ENCODE measurements around the gene SORL1. TPM values are rescaled to one million over a fixed set of nuclear protein-coding genes. Genes with fewer than 3 reads are reported as not detected.

Gene SORL1
- total RNA-seq, 1 donor, result 216 TPM

- H3K27me3 ChIP-seq (ENCODE audit: insufficient read depth, low read length), result no peaks in the 10 kb centered on the region
- H3K4me1 ChIP-seq (ENCODE audit: insufficient read depth, low read length), result peaks cover 8% of the 10 kb centered on the region
- no peak overlapping the region for H3K4me3 ChIP-seq (ENCODE audit: low read length)
- no peaks in the 10 kb centered on the region for H3K9me3 ChIP-seq (ENCODE audit: low read depth, low read length)
Measured at GRCh38 chr11:121649798-121650197, 197.7 kb downstream of the SORL1 start.

GRCh38 chr11:121650351-121651256, 198.5 kb downstream of the SORL1 start:
- Histone ChIP-seq H3K4me3 (ENCODE audit: low read length) (no peak overlapping the region), H3K9me3 (ENCODE audit: low read depth, low read length) (no peaks in the 10 kb centered on the region), H3K4me1 (ENCODE audit: insufficient read depth, low read length) (peaks cover 16% of the 10 kb centered on the region), H3K27me3 (ENCODE audit: insufficient read depth, low read length) (no peaks in the 10 kb centered on the region)

- Histone ChIP-seq H3K27me3 (ENCODE audit: insufficient read depth, low read length) (no peaks in the 10 kb centered on the region), H3K4me3 (ENCODE audit: low read length) (no peak overlapping the region), H3K9me3 (ENCODE audit: low read depth, low read length) (no peaks in the 10 kb centered on the region), H3K4me1 (ENCODE audit: insufficient read depth, low read length) (peaks cover 23% of the 10 kb centered on the region)
Measured at GRCh38 chr11:121651257-121651605, 199.1 kb downstream of the SORL1 start.

- Histone ChIP-seq H3K27me3 (ENCODE audit: insufficient read depth, low read length) (no peaks in the 10 kb centered on the region), H3K4me3 (ENCODE audit: low read length) (no peak overlapping the region), H3K4me1 (ENCODE audit: insufficient read depth, low read length) (peaks cover 24% of the 10 kb centered on the region), H3K9me3 (ENCODE audit: low read depth, low read length) (no peaks in the 10 kb centered on the region)
Measured at GRCh38 chr11:121652971-121653370, 200.9 kb downstream of the SORL1 start.

- Histone ChIP-seq H3K4me1 (ENCODE audit: insufficient read depth, low read length) (peaks cover 24% of the 10 kb centered on the region), H3K9me3 (ENCODE audit: low read depth, low read length) (no peaks in the 10 kb centered on the region), H3K27me3 (ENCODE audit: insufficient read depth, low read length) (no peaks in the 10 kb centered on the region)
Measured at GRCh38 chr11:121654259-121654842, 202.2 kb downstream of the SORL1 start.

GRCh38 chr11:121654843-121655536, 202.9 kb downstream of the SORL1 start:
- peaks cover 24% of the 10 kb centered on the region for H3K4me1 ChIP-seq (ENCODE audit: insufficient read depth, low read length)
- H3K4me3 ChIP-seq (ENCODE audit: low read length), result no peak overlapping the region
- H3K9me3 ChIP-seq (ENCODE audit: low read depth, low read length), result no peaks in the 10 kb centered on the region
- no peaks in the 10 kb centered on the region for H3K27me3 ChIP-seq (ENCODE audit: insufficient read depth, low read length)

More at GRCh38 chr11:121654259-121654842, 202.2 kb downstream of the SORL1 start:
- no peak overlapping the region for H3K4me3 ChIP-seq (ENCODE audit: low read length)

- Histone ChIP-seq H3K27me3 (ENCODE audit: insufficient read depth, low read length) (no peaks in the 10 kb centered on the region), H3K9me3 (ENCODE audit: low read depth, low read length) (no peaks in the 10 kb centered on the region), H3K4me1 (ENCODE audit: insufficient read depth, low read length) (peaks cover 23% of the 10 kb centered on the region), H3K4me3 (ENCODE audit: low read length) (peak overlapping the region; percentile 40)
Measured at GRCh38 chr11:121655537-121656327, 203.6 kb downstream of the SORL1 start.

GRCh38 chr11:121656328-121657090, 204.4 kb downstream of the SORL1 start:
- Histone ChIP-seq H3K9me3 (ENCODE audit: low read depth, low read length) (no peaks in the 10 kb centered on the region), H3K4me1 (ENCODE audit: insufficient read depth, low read length) (peaks cover 16% of the 10 kb centered on the region), H3K27me3 (ENCODE audit: insufficient read depth, low read length) (no peaks in the 10 kb centered on the region), H3K4me3 (ENCODE audit: low read length) (no peak overlapping the region)

- no peaks in the 10 kb centered on the region for H3K9me3 ChIP-seq (ENCODE audit: low read depth, low read length)
- no peaks in the 10 kb centered on the region for H3K27me3 ChIP-seq (ENCODE audit: insufficient read depth, low read length)
- H3K4me1 ChIP-seq (ENCODE audit: insufficient read depth, low read length), result peaks cover 16% of the 10 kb centered on the region
- no peak overlapping the region for H3K4me3 ChIP-seq (ENCODE audit: low read length)
Measured at GRCh38 chr11:121657146-121657545, 205.0 kb downstream of the SORL1 start.

GRCh38 chr11:121659811-121660210, 207.7 kb downstream of the SORL1 start:
- Histone ChIP-seq H3K9me3 (ENCODE audit: low read depth, low read length) (no peaks in the 10 kb centered on the region), H3K4me1 (ENCODE audit: insufficient read depth, low read length) (peaks cover 16% of the 10 kb centered on the region), H3K27me3 (ENCODE audit: insufficient read depth, low read length) (no peaks in the 10 kb centered on the region), H3K4me3 (ENCODE audit: low read length) (no peak overlapping the region)

- no peaks in the 10 kb centered on the region for H3K9me3 ChIP-seq (ENCODE audit: low read depth, low read length)
- no peak overlapping the region for H3K4me3 ChIP-seq (ENCODE audit: low read length)
- no peaks in the 10 kb centered on the region for H3K4me1 ChIP-seq (ENCODE audit: insufficient read depth, low read length)
- no peaks in the 10 kb centered on the region for H3K27me3 ChIP-seq (ENCODE audit: insufficient read depth, low read length)
Measured at GRCh38 chr11:121661880-121662486, 209.9 kb downstream of the SORL1 start.

GRCh38 chr11:121664144-121664543, 212.0 kb downstream of the SORL1 start:
- no peaks in the 10 kb centered on the region for H3K9me3 ChIP-seq (ENCODE audit: low read depth, low read length)
- no peaks in the 10 kb centered on the region for H3K27me3 ChIP-seq (ENCODE audit: insufficient read depth, low read length)
- no peak overlapping the region for H3K4me3 ChIP-seq (ENCODE audit: low read length)
- no peaks in the 10 kb centered on the region for H3K4me1 ChIP-seq (ENCODE audit: insufficient read depth, low read length)

GRCh38 chr11:121665206-121665838, 213.2 kb downstream of the SORL1 start:
- H3K4me3 ChIP-seq (ENCODE audit: low read length), result no peak overlapping the region
- H3K27me3 ChIP-seq (ENCODE audit: insufficient read depth, low read length), result no peaks in the 10 kb centered on the region
- no peaks in the 10 kb centered on the region for H3K9me3 ChIP-seq (ENCODE audit: low read depth, low read length)
- no peaks in the 10 kb centered on the region for H3K4me1 ChIP-seq (ENCODE audit: insufficient read depth, low read length)

Measured in mononuclear cell (primary cell).